Endodermal cell (in vitro differentiated cells): ENCODE data around the gene ANGPTL2. TPM values are rescaled to one million over a fixed set of nuclear protein-coding genes. Genes with fewer than 3 reads are reported as not detected.

Source experiments
- DNase-seq: peaks from one replicate; pipeline ENCODE4 v3.0.0-alpha.2; 2017
- H3K27ac ChIP-seq: 2 replicates; pipeline ENCODE4 v1.5.1; 2013; ENCODE audit warnings: mild to moderate bottlenecking, low read depth, low read length, moderate library complexity
- H3K27me3 ChIP-seq: 2 replicates; pipeline ENCODE4 v1.6.1; 2013; ENCODE audit warnings: mild to moderate bottlenecking, low read length, moderate library complexity; ENCODE audit not compliant: insufficient read depth, control insufficient read depth, poor library complexity, severe bottlenecking
- H3K36me3 ChIP-seq: 2 replicates; pipeline ENCODE4 v1.7.0; 2013; ENCODE audit warnings: mild to moderate bottlenecking, low read length, moderate library complexity; ENCODE audit not compliant: control insufficient read depth, insufficient read depth
- H3K4me1 ChIP-seq: one replicate; pipeline ENCODE4 v1.7.0; 2013; ENCODE audit warnings: low read length; ENCODE audit not compliant: control insufficient read depth, insufficient read depth
- H3K4me3 ChIP-seq: 2 replicates; pipeline ENCODE4 v1.5.1; 2013; ENCODE audit warnings: mild to moderate bottlenecking, low read length, moderate library complexity
- H3K9ac ChIP-seq: 2 replicates; pipeline ENCODE4 v1.6.1; 2013; ENCODE audit warnings: mild to moderate bottlenecking, low read length, moderate library complexity; ENCODE audit not compliant: poor library complexity, severe bottlenecking; ENCODE audit errors: extremely low read depth
- H3K9me3 ChIP-seq: 2 replicates; pipeline ENCODE4 v1.6.1; 2013; ENCODE audit warnings: mild to moderate bottlenecking, low read length, moderate library complexity; ENCODE audit not compliant: control insufficient read depth
- H3K27ac Mint-ChIP-seq: 2 replicates; pipeline ENCODE4 v1.8.0; 2020; ENCODE audit warnings: mixed read lengths
- H3K27me3 Mint-ChIP-seq: 2 replicates; pipeline ENCODE4 v1.8.0; 2021; ENCODE audit warnings: mild to moderate bottlenecking, mixed read lengths; ENCODE audit not compliant: insufficient read depth
- H3K36me3 Mint-ChIP-seq: 2 replicates; pipeline ENCODE4 v1.8.0; 2020; ENCODE audit warnings: low read depth, mixed read lengths
- H3K4me1 Mint-ChIP-seq: 2 replicates; pipeline ENCODE4 v1.8.0; 2020; ENCODE audit warnings: mixed read lengths
- H3K4me3 Mint-ChIP-seq: 2 replicates; pipeline ENCODE4 v1.8.0; 2020; ENCODE audit warnings: mild to moderate bottlenecking, moderate library complexity, mixed read lengths
- H3K9me3 Mint-ChIP-seq: 2 replicates; pipeline ENCODE4 v1.8.0; 2020; ENCODE audit warnings: mild to moderate bottlenecking, mixed read lengths
- CTCF ChIP-seq: fragments of 200-600 bp; sonication (generic); conservative IDR thresholded peaks from 2 replicates; pipeline ENCODE4 v1.5.0; 2021; ENCODE audit warnings: antibody characterized with exemption, mild to moderate bottlenecking
- WGBS, 2 experiments: methylation state at CpG; one replicate each; pipeline versions ENCODE4 v1.1.5 to v1.1.7; 2013; ENCODE audit warnings: missing lambda C conversion rate in 2 of 2, mixed read lengths in 1 of 2; ENCODE audit not compliant: insufficient coverage in 1 of 2, insufficient read length in 1 of 2; 5-methylcytosine and 5-hydroxymethylcytosine counted together
- total RNA-seq, 2 donors: library from RNA; stranded (reverse); fragmentation: NEBNext Ultra II Directional in 1 of 2; extraction: Animal tissue kit (Norgen Biotek cat#: 25700) in 1 of 2; gene quantifications; 2 replicates in 1 of 2; 3 replicates in 1 of 2; pipeline ENCODE4 v1.2.1, GENCODE V29; 2021

The ANGPTL2 gene
- total RNA-seq, 2 donors from 2014 or later: 14.8 to 17.1 TPM

GRCh38 chr9:127143920-127144465 lies 21.6 kb upstream of the ANGPTL2 start:
- no peaks in the 10 kb centered on the region for H3K27me3 ChIP-seq
- H3K9me3 ChIP-seq: no peaks in the 10 kb centered on the region
- Mint-ChIP-seq H3K27me3 (no peaks in the 10 kb centered on the region), H3K27ac (no peak overlapping the region), H3K36me3 (peaks cover 2% of the 10 kb centered on the region), H3K4me1 (peaks cover 18% of the 10 kb centered on the region), H3K9me3 (no peaks in the 10 kb centered on the region), H3K4me3 (no peak overlapping the region)
- H3K36me3 ChIP-seq: no peaks in the 10 kb centered on the region
- 93 to 98% methylated on average over 5 to 8 of the region's 8 CpGs for WGBS, 2 experiments
- no peak for DNase-seq
- no peak overlapping the region for H3K27ac ChIP-seq
- no peak overlapping the region for H3K9ac ChIP-seq
- H3K4me3 ChIP-seq: no peak overlapping the region
- H3K4me1 ChIP-seq: no peaks in the 10 kb centered on the region
- no peak for TF ChIP-seq CTCF

- H3K27me3 ChIP-seq: no peaks in the 10 kb centered on the region
- no peak for TF ChIP-seq CTCF
- Mint-ChIP-seq H3K36me3 (peaks cover 2% of the 10 kb centered on the region), H3K4me1 (peaks cover 17% of the 10 kb centered on the region), H3K27me3 (no peaks in the 10 kb centered on the region), H3K4me3 (no peak overlapping the region), H3K9me3 (no peaks in the 10 kb centered on the region), H3K27ac (no peak overlapping the region)
- no peaks in the 10 kb centered on the region for H3K36me3 ChIP-seq
- H3K27ac ChIP-seq: no peak overlapping the region
- 100% methylated on average over 1 to 2 of the region's 2 CpGs for WGBS, 2 experiments
- DNase-seq: no peak
- H3K9me3 ChIP-seq: no peaks in the 10 kb centered on the region
- H3K4me1 ChIP-seq: no peaks in the 10 kb centered on the region
- H3K4me3 ChIP-seq: no peak overlapping the region
- H3K9ac ChIP-seq: peak overlapping the region; percentile 9
Measured at GRCh38 chr9:127142931-127143464, 20.6 kb upstream of the ANGPTL2 start.

- Mint-ChIP-seq H3K27ac (no peak overlapping the region), H3K9me3 (no peaks in the 10 kb centered on the region), H3K27me3 (no peaks in the 10 kb centered on the region), H3K4me1 (peaks cover 17% of the 10 kb centered on the region), H3K36me3 (peaks cover 2% of the 10 kb centered on the region), H3K4me3 (no peak overlapping the region)
- Histone ChIP-seq H3K9me3 (no peaks in the 10 kb centered on the region), H3K27me3 (no peaks in the 10 kb centered on the region), H3K27ac (no peak overlapping the region), H3K4me3 (no peak overlapping the region), H3K36me3 (no peaks in the 10 kb centered on the region), H3K4me1 (no peaks in the 10 kb centered on the region), H3K9ac (no peak overlapping the region)
- no peak for TF ChIP-seq CTCF
- WGBS, 2 experiments: 87 to 93% methylated on average over 3 of the region's 3 CpGs
- DNase-seq: no peak
Measured at GRCh38 chr9:127142291-127142690, 19.9 kb upstream of the ANGPTL2 start.
